GM18861 (cell line): Measurements from ENCODE around the gene FAM111B.
"Not testable (repeated sequence)": the region's sequence is repeated elsewhere in the genome, so short reads cannot be mapped to it uniquely, and the experiment has no call there.

Experiments used
- ATAC-seq: cut with Tn5 transposase; IDR thresholded peaks from one replicate; pipeline ENCODE4 v1.9.1; 2021; ENCODE audit not compliant: unreplicated experiment

The FAM111B gene

GRCh38 chr11:59102259-59102765 is 4.7 kb upstream of the FAM111B start:
- peak; percentile 58 for ATAC-seq

- ATAC-seq, result peak; percentile 28
Observed at GRCh38 chr11:59107721-59108120, 684 bp downstream of the FAM111B start.

GRCh38 chr11:59112494-59112893 is 5.5 kb downstream of the FAM111B start:
- ATAC-seq, result no peak

GRCh38 chr11:59114344-59114743 is 7.3 kb downstream of the FAM111B start:
- ATAC-seq, result no peak

- no peak for ATAC-seq
Observed at GRCh38 chr11:59115553-59115952, 8.5 kb downstream of the FAM111B start.

GRCh38 chr11:59117774-59118173 is 10.7 kb downstream of the FAM111B start:
- no peak for ATAC-seq

GRCh38 chr11:59119826-59120225 is 12.8 kb downstream of the FAM111B start:
- ATAC-seq, result no peak

- ATAC-seq, result peak; percentile 83
Observed at GRCh38 chr11:59135648-59136461, 28.8 kb downstream of the FAM111B start.

GRCh38 chr11:59136551-59136950 is 29.5 kb downstream of the FAM111B start:
- ATAC-seq, result not testable (repeated sequence)

- no peak for ATAC-seq
Observed at GRCh38 chr11:59137190-59137589, 30.2 kb downstream of the FAM111B start.

GRCh38 chr11:59138643-59139042 is 31.6 kb downstream of the FAM111B start:
- ATAC-seq, result no peak

- no peak for ATAC-seq
Observed at GRCh38 chr11:59141191-59141590, 34.2 kb downstream of the FAM111B start.

GRCh38 chr11:59141673-59142460 is 34.8 kb downstream of the FAM111B start:
- ATAC-seq, result peak; percentile 2

GRCh38 chr11:59142530-59143507 is 35.8 kb downstream of the FAM111B start, which contains the start of gene FAM111A:
Gene FAM111A, plus strand, starts transcription at chr11:59142856. Its CDS starts 6,017 bp downstream, at chr11:59148873.
- ATAC-seq, result peak; percentile 62

GRCh38 chr11:59144096-59144495 is 37.1 kb downstream of the FAM111B start:
- ATAC-seq, result no peak

- peak; percentile 47 for ATAC-seq
Observed at GRCh38 chr11:59144579-59145345, 37.7 kb downstream of the FAM111B start.

- no peak for ATAC-seq
Observed at GRCh38 chr11:59145534-59145933, 38.5 kb downstream of the FAM111B start.

GRCh38 chr11:59151761-59152160 is 44.7 kb downstream of the FAM111B start:
- peak; percentile 36 for ATAC-seq

GRCh38 chr11:59152312-59152951 is 45.4 kb downstream of the FAM111B start:
- peak; percentile 54 for ATAC-seq
